GM18507 (cell line): Measurements from ENCODE around the gene NUDT21.
"Not testable (repeated sequence)": the region's sequence is repeated elsewhere in the genome, so short reads cannot be mapped to it uniquely, and the experiment has no call there.

Source experiments
- DNase-seq: peaks from one replicate; pipeline ENCODE4 v3.0.0; 2011; ENCODE audit warnings: low read depth; ENCODE audit not compliant: insufficient read length; ENCODE audit errors: extremely low spot score
- FAIRE-seq: peaks from 2 replicates; lab custom pipeline; 2011; peaks lifted over from hg19 to GRCh38; lab: Jason Lieb, UNC

The NUDT21 gene

GRCh38 chr16:56450986-56451752 is at the start of gene NUDT21, which contains the start of gene OGFOD1:
TSS of gene NUDT21 (minus strand) at chr16:56451332. CDS start at chr16:56451202, 130 bp downstream.
TSS of gene OGFOD1 (plus strand) at chr16:56451554. CDS start at chr16:56451613, 59 bp downstream.
- peak; percentile 99 for FAIRE-seq

GRCh38 chr16:56493815-56494214 is 42.7 kb upstream of the NUDT21 start:
- no peak for FAIRE-seq
- DNase-seq = no peak

More at GRCh38 chr16:56450986-56451752, at the start of gene NUDT21, which contains the start of gene OGFOD1:
- peak; percentile 96 for DNase-seq

GRCh38 chr16:56493126-56493525 is 42.0 kb upstream of the NUDT21 start:
- no peak for DNase-seq
- no peak for FAIRE-seq

GRCh38 chr16:56491657-56492261 is 40.6 kb upstream of the NUDT21 start:
- FAIRE-seq = peak; percentile 26

GRCh38 chr16:56488868-56489267 is 37.7 kb upstream of the NUDT21 start:
- not testable (repeated sequence) for DNase-seq, FAIRE-seq

More at GRCh38 chr16:56491657-56492261, 40.6 kb upstream of the NUDT21 start:
- DNase-seq = no peak

GRCh38 chr16:56488035-56488434 is 36.9 kb upstream of the NUDT21 start:
- DNase-seq (no peak), FAIRE-seq (no peak)

- FAIRE-seq = no peak
- DNase-seq = no peak
Measured at GRCh38 chr16:56483394-56483793, 32.3 kb upstream of the NUDT21 start.

DNA sequence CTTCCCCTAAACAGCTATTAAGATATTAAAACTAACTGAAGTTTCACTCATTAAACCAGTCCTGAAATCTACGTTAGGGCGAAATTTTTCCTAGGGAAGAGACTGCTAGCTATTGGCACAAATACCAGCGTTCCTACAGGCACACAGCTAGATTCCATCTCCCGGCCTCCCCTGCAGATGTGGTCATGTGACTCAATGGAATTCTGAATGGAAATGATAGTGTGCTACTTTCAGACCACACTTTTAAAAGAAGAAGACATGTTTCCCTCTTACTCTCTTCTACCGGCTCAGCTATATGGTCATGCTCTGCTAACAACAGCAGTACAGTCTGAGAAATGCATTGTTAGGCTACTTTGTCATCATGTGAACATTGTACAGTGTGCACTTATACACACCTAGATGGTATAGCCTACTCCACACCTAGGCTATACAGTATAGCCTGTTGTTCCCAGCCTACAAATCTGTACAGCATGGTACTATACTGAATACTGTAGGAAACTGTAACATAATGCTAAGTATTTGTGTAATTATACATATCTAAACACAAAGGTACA is 31.6 kb upstream of the NUDT21 start:
- no peak for DNase-seq
- no peak for FAIRE-seq

DNA sequence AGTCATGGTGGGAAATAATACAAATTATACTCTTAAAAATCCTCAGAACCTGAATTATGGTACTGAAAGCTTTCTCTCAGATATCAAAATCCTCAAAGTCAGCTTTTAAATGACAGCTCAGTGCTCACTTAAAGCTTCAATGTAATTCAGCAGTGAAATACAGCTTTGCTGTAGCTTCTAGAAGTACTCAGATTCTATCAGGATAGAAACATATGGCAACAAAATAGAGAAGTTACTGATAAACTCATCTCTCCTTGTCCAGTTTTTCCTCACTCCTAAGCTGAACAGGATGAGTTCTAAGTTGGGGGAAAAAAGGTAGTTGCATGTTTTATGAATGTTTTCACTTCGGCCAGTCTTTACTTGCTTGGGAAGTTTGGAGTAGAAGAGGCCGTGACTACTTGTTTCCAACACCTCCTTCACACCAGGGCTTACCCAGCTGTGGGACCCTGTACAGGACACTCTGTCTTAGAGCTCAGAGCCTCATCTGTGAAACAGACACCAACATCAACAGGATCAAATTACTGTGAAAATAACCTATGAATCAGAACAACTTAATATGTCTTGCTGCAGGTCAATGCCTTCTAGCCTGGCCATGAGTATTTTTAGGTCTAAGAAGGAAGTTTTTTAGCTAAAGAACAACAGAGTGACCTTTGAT is 30.5 kb upstream of the NUDT21 start:
- FAIRE-seq = no peak
- DNase-seq = no peak

GRCh38 chr16:56480776-56481467 is 29.8 kb upstream of the NUDT21 start:
- DNase-seq (no peak), FAIRE-seq (no peak)

DNA sequence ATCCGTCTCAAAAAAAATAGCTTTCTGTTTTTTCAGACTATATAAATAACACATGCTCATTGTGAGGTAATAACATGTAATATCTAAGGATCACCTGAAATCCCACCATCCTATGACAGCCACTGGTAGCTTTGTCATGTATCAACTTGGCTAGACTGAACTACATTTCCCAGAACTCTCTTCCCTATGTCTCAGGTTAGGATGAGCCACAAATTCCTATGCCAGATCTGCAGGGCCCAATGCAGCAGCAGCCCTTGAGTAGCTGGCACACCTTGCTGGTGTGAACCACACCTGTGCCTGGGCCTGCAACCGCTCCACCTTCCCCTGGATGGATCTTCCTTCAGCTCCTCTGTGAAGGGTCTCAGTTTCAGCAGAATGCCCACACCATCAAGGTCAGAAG is 28.3 kb upstream of the NUDT21 start:
- DNase-seq (no peak), FAIRE-seq (no peak)

DNA sequence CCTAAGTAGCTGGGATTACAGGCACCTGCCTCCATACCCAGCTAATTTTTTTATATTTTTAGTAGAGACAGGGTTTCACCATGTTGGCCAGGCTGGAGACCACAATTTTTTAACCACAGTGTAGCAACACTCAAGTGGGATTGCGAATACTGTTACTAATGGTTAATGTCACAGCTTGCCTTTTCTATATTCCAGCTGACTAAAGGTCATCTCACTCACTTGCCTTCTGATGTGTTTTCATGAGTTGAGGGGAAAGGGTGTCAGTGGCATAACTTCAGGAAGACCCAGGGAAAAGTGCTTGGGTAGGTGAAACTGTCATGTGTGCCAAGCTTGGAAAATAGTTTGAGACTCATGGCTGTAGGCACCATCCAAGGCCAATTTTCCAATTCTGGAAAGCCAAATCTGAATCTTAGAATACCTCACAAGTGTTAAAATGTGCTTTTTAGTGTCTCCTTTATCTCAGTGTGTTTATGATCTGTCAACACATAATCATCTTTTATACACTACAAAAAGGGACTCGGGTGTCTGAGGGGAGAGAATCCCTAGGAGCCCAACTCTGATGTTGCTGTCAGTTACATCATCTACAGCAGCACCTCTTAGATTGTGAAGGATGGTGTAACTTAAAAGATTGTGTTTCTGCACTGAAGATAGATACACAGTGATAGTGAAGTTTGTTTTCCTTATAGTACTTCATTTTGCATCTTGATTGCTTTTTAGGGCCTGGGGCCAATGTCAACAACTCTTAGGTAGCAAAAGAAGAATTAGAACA is 27.3 kb upstream of the NUDT21 start:
- DNase-seq = no peak
- FAIRE-seq = no peak

DNA sequence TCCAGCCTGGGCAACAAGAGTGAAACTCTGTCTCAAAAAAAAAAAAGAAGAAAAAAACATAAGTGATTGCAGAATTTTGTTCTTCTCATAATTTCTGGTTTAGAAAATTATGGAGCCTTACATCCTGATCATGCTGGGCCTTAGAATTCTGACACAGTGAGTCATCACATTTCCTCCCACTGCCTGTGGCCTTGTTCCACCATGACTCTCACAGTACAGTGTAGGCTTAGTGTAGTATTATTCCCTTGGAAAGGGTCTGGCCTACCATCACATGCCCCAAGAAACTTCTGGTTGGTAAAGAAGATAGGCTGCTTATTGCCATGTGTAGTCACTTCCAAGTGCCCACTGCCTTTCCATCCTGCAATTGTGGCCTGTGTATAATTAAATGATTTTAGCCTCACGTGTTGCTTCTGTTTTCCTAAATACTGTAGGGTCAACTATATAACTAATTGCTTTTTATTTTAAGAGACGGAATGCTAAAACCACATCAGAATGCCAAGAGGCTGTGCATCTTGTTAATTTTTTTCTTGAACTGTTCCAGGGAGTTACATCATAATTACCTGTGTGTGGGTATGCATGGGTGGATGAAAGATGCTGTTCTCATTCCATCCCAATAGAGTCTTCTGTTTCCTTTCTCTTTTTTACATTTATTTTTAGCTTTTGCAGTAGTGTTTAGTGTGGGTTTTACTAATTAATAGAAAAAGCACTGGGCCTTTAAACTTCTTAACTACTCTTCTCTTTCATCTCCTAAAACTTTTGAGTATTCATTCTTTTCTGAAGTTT is 26.2 kb upstream of the NUDT21 start:
- no peak for FAIRE-seq
- no peak for DNase-seq

GRCh38 chr16:56475201-56475600 is 24.1 kb upstream of the NUDT21 start:
- FAIRE-seq (no peak), DNase-seq (no peak)

GRCh38 chr16:56470666-56471065 is 19.5 kb upstream of the NUDT21 start:
- FAIRE-seq (no peak), DNase-seq (no peak)

- FAIRE-seq (no peak), DNase-seq (no peak)
Measured at GRCh38 chr16:56470232-56470631, 19.1 kb upstream of the NUDT21 start.

DNA sequence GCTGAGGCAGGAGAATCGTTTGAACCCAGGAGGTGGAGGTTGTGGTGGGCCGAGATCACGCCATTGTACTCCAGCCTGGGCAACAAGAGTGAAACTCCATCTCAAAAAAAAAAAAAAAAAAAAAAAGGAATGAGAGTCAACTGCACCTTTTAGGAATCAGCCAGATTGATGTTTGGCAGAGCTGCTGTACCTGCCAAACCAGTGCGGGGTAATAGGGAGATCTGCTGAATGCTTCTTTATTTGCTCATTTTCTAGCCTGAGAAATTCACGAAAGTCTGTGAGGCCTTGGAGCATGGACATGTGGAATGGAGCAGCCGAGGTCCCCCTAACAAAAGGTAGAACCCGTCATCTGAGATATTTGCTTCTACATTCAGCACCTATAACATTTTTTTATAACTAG is 18.6 kb upstream of the NUDT21 start:
- DNase-seq = no peak
- no peak for FAIRE-seq

DNA sequence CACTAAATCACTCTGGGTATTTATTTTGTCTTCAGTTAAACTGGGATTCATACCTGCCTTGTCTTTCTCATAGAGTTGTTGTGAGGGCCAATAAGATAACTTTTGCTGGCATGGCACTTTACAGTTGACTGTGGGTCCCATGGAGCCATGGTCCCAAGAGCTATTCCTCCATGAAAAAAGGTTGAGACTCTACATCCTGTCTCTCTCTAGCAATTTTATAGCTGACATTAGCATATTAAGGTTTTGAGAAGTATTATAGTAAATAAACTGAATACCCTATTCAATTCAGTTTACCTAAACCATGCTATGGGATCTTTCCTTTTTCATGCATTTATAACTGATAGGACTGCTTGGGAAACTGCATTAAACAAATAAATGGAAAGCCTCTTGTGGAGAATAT is 17.7 kb upstream of the NUDT21 start:
- DNase-seq = no peak
- no peak for FAIRE-seq
